ENCODE data around the gene CCNI2. TPM values are rescaled to one million over a fixed set of nuclear protein-coding genes. Genes with fewer than 3 reads are reported as not detected.

CCNI2 gene, protein sequence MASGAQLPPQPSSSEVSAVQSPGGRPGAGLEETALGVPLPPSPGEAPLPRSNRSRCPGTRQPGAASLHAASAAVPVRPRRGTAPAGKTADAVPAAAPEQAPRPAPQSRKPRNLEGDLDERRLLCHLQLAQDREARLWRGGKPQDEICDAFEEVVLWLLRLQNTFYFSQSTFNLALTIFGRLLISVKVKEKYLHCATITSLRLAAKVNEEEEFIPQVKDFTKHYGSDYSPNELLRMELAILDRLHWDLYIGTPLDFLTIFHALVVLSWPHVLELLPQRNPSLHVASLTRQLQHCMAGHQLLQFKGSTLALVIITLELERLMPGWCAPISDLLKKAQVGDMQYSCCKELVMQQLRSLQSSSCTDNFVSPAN
- total RNA-seq (0.53 TPM in 1 of 2 replicates, not detected in the other), polyA plus RNA-seq (0.13 and 0.25 TPM in 2 replicates), polyA minus RNA-seq (0.56 and 1.7 TPM in 2 replicates), Bru-seq, nascent RNA (percentile 10 among the genes with signal in this experiment), BruChase-seq, experiment 1, labeled RNA remaining after a 6-hour chase (percentile 10 among the genes with signal in this experiment), BruChase-seq, experiment 2, labeled RNA remaining after a 2-hour chase (not detected)
- polyA plus RNA-seq (2011; cell fraction: cytosol; rRNA removed): 0.08 and 0.14 TPM in 2 replicates
- polyA plus RNA-seq (2011; cell fraction: nucleus; rRNA removed): 0.62 and 1.1 TPM in 2 replicates
- polyA plus RNA-seq (2012): 3.4 and 4.1 TPM in 2 replicates
- polyA minus RNA-seq (2011; cell fraction: cytosol; rRNA and poly(A)+ RNA removed): not detected
- 0.58 TPM in 1 of 2 replicates, not detected in the other for polyA minus RNA-seq (2011; cell fraction: nucleus; rRNA and poly(A)+ RNA removed)
- long read RNA-seq, partial matches to known transcripts: 0 of 1 reads
- long read RNA-seq, other reads (novel, unspliced or antisense): 0 of 1 reads

DNA sequence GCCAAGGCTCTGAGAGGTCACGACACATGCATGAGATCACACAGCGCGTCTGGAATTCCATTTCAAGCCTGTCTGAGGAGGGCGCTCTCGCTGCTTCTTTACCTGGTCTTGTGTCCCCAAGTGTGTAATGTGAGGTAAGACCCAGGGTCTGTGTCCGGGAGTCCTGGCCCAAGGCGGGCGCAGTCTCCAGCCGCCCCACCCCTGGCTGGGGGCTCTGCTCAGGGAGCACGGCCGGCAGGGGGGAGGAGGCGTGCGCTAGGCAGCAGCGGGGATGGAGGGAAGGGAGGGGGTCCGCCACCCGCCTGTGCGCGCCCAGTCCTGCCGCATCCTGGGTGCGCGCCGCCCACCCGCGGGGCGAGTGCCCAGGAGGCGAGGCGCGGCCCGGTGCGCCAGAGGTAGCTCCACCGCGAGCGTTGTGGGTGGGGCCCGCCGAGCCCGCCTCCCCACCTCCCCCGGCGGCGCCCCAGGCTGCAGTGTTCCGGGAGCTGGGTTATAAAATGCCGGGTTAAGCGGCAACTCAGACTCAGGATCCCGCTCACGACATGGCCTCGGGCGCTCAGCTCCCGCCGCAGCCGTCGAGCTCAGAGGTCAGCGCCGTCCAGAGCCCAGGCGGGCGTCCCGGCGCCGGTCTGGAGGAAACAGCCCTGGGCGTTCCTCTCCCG lies at the start of gene CCNI2:
CCNI2 (plus strand) TSS at position 473 of the 662 bp plus-strand sequence; CDS start at position 543, 70 bp downstream.
- dilution Hi-C loops (cut with MboI; ENCODE audit: extremely low pct_ligation_motif_present, low sequenced_read_pairs): no loop called here
- FAIRE-seq: peak; percentile 37

More for the DNA sequence above, at the start of gene CCNI2:
- Histone ChIP-seq H3K36me3 (ENCODE audit: control insufficient read depth in 2 of 2, extremely low read depth in 1 of 2, insufficient read depth in 2 of 2, low read length in 2 of 2) (no peaks in the 10 kb centered on the region), H3K79me2 (ENCODE audit: control insufficient read depth, insufficient read depth, low read length) (no peaks in the 10 kb centered on the region), H3K9me1 (replicated peaks; ENCODE audit: control insufficient read depth, extremely low read depth, insufficient read depth, low read length) (no peaks in the 10 kb centered on the region), H4K20me1 (replicated peaks; ENCODE audit: control insufficient read depth, extremely low read depth, insufficient read depth, low read length) (no peaks in the 10 kb centered on the region), H3K27me3 (ENCODE audit: control insufficient read depth in 2 of 2, insufficient read depth in 2 of 2, low read length in 2 of 2) (peaks cover 2 to 5% of the 10 kb centered on the region in 2 experiments), H3K27ac (ENCODE audit: insufficient read depth, low read depth, low read length) (no peak within 1 kb of the TSS), H3K9ac (replicated peaks; ENCODE audit: extremely low read depth, insufficient read depth, low read length) (no peak within 1 kb of the TSS), H3K4me2 (ENCODE audit: insufficient read depth, low read length) (peak within 1 kb of the TSS; percentile 63), H2AFZ (ENCODE audit: low read depth, low read length) (peak within 1 kb of the TSS; percentile 84), H3K4me3 (replicated peaks in 1 of 3; ENCODE audit: insufficient read depth in 1 of 3, low read depth in 1 of 3, low read length in 3 of 3) (peak within 1 kb of the TSS; percentile 32 to 34 (median 34)), H3K4me1 (ENCODE audit: control insufficient read depth, extremely low read depth, insufficient read depth, low read length) (peaks cover 5% of the 10 kb centered on the region), H3K9me3 (replicated peaks; ENCODE audit: control insufficient read depth, insufficient read depth, low read length) (no peaks in the 10 kb centered on the region)
- BruUV-seq (replicated peaks): no TSS peak
- POLR2A ChIA-PET: no interaction called here
- CTCF ChIA-PET: interaction anchor here (0.7 to 5.5 kb wide), 15 partner anchors 8 to 221 kb away, joined by 3 to 48 read pairs (median 5); partner anchors contain the start of gene KIF3A
- TF ChIP-seq MYC (IDR thresholded peaks at IDR 0.05; ENCODE audit: low read depth, low read length) (no peak), POLR2AphosphoS5 (IDR thresholded peaks at IDR 0.05; ENCODE audit: insufficient read depth, low read depth, low read length) (no peak), FOS (IDR thresholded peaks at IDR 0.05; ENCODE audit: borderline replicate concordance, insufficient read depth, low read length) (no peak), POLR2A (IDR thresholded peaks at IDR 0.05; ENCODE audit: low read depth, low read length) (no peak), GATA2 (IDR thresholded peaks at IDR 0.05; ENCODE audit: insufficient read depth, insufficient read length, low read depth, low read length) (no peak), JUN (IDR thresholded peaks at IDR 0.05; ENCODE audit: borderline replicate concordance, insufficient read depth, insufficient read length, low read depth) (no peak)
- TF ChIP-seq, protein P1, sequence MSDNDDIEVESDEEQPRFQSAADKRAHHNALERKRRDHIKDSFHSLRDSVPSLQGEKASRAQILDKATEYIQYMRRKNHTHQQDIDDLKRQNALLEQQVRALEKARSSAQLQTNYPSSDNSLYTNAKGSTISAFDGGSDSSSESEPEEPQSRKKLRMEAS (IDR thresholded peaks at IDR 0.05; ENCODE audit: insufficient read depth, insufficient read length): no peak
- TF ChIP-seq, protein P2, sequence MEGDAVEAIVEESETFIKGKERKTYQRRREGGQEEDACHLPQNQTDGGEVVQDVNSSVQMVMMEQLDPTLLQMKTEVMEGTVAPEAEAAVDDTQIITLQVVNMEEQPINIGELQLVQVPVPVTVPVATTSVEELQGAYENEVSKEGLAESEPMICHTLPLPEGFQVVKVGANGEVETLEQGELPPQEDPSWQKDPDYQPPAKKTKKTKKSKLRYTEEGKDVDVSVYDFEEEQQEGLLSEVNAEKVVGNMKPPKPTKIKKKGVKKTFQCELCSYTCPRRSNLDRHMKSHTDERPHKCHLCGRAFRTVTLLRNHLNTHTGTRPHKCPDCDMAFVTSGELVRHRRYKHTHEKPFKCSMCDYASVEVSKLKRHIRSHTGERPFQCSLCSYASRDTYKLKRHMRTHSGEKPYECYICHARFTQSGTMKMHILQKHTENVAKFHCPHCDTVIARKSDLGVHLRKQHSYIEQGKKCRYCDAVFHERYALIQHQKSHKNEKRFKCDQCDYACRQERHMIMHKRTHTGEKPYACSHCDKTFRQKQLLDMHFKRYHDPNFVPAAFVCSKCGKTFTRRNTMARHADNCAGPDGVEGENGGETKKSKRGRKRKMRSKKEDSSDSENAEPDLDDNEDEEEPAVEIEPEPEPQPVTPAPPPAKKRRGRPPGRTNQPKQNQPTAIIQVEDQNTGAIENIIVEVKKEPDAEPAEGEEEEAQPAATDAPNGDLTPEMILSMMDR (IDR thresholded peaks at IDR 0.05; ENCODE audit: extremely low read depth in 1 of 2, insufficient read depth in 1 of 2, low read depth in 1 of 2, low read length in 2 of 2): peak; percentile 28 to 38
- intact Hi-C loops (cut with micrococcal nuclease): loop anchor here (5.0 kb wide), 1 partner anchor 135 kb away; no protein-coding TSS in a partner anchor
- DNase-seq (ENCODE audit: low read depth, low spot score): peak; percentile 50
